HL-60/S4 treated with phorbol 12-myristate 13-acetate at 8.2 ng/mL for 4 days and 3 days (cell line): ENCODE results near the gene RNF4.
"Not testable (repeated sequence)": the region's sequence is repeated elsewhere in the genome, so short reads cannot be mapped to it uniquely, and the experiment has no call there.

Experiments used
- in situ Hi-C: fragments of 300-500 bp; cut with MboI; formaldehyde crosslinking; loops from 2 replicates; pipeline ENCODE4 v1.15.0; 2022; ENCODE audit warnings: low sequenced_read_pairs

Gene RNF4, protein sequence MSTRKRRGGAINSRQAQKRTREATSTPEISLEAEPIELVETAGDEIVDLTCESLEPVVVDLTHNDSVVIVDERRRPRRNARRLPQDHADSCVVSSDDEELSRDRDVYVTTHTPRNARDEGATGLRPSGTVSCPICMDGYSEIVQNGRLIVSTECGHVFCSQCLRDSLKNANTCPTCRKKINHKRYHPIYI

DNA sequence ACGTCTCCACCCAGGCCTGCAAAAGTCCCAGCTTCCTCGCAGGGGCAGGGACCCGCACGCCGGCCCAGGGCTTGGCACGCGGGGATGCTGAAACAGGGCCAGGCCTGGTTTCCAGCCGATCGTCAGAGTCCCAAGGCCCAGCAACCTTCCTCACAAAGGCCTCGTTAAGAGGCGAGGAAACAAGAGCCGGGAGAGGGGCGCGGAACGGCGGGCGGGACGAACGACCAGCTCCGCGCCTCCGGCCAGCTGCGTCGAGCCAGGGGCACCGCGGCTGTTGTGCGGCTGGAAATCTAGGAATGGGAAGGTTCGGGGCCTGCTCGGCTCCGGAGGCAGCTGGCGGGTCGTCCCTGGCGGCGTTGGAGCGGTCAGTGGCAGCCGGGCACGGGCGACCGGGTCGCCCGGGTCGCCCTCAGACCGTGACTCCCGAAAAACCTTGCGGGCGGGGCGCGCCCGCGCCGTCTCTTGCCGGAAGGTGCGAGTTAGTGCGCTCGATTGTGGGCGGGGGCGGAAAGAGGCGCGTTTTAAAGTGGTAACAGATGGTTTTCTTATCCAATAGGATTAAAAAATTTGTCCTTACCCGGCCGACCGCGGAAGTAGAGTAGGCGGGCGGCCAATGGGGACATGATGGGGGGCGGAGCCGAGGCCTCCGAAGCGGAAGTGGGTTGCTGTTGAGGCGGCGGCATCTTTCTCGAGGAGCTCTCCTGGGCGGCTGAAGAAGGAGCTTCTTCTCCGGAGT lies at the start of gene RNF4:
Gene RNF4 (plus strand): TSS at position 651 of the 736 bp plus-strand sequence. CDS start 21,388 bp downstream, outside the sequence.
- in situ Hi-C loops: no loop called here

- in situ Hi-C loops: no loop called here
Observed at GRCh38 chr4:2419814-2420213, 49.1 kb upstream of the RNF4 start.

- in situ Hi-C loops: no loop called here
Observed at GRCh38 chr4:2421928-2422327, 47.0 kb upstream of the RNF4 start.

DNA sequence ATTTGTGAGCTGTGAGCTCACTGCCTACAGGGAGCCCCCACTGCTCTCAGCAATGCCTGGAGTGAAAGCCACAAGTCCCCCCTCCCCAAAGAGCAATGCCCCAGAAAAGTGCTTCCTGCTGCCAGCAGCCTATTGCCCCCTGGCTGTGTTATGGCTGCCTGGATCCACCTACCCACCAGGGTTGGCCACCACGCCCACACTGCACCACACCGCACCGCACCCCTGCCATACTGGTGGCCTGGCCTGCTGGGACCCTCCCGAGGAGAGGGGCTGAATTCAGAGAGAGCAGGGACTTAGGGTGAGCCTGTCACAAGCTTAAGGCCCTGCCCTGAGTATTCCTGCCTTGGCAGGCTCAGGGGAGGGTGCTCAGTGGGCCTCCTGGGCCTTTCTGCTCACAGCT lies 45.8 kb upstream of the RNF4 start:
- in situ Hi-C loops: no loop called here

DNA sequence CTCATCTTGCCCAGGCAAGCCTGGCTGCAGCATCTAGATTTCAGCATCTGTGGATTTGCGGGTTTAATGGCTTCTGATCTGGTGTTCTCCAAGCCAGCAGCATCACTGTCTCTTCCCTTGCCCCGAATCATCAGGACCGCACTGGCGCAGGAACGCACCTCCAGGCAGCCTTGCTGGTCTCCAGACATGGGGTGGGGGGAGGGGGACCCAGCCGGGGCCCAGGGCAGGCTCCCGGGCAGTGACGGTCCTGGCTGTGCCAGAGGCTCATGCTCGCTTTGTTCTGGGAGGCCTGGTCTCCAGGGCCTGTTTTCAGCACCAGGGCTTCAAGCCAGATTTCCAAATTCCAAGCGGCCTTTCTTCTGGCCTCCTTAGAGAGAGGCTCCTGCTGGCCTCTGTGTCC lies 45.2 kb upstream of the RNF4 start:
- in situ Hi-C loops: no loop called here

DNA sequence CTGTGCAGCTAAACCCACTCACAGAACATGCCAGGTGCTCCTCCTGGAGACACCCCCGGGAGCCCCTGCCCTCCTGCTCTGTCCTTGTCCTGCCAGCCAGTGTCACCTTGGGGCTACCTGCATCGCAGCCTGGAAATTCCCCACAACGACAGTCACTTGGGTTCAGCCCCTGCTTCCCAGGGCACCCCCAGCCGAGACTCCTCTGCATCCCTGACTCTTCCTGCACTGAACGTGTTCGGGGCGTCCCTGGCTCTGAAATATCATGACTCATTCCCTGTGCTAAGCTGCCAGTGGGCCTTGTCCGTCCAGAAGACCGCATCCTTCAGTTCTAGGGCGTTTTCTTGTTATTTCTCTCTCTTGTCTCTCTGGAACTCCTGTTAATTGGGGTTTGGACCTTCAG lies 44.3 kb upstream of the RNF4 start:
- in situ Hi-C loops: no loop called here

GRCh38 chr4:2425386-2426068 lies 43.4 kb upstream of the RNF4 start:
- in situ Hi-C loops: no loop called here

- in situ Hi-C loops: no loop called here
Observed at GRCh38 chr4:2426069-2426397, 42.9 kb upstream of the RNF4 start.

DNA sequence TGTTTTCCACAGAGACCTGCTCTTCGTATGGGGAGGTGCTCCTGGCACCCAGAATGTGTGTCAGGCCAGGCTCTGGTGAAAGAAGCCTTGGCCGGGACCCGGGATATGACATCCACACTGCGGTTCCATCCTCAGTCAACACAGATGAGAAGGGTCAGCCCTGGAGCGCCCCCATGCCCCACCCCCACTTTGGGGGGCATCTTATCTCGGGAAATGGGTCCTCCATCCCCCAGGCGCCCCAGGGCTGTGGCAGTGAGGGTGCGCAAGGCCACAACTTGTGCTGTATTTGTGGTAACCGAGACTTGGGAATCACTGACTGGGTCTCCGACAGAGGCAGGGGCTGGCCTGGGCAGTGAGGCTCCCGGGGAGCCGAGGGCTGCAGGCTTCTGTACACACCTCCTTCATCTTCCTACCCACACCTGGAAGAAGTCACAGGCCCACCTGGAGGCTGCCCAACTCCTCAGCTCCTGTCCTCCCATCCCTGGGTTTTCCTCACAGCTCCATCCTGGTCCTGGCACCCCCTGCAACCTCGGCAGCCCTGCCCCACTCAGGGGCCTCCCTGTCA lies 42.1 kb upstream of the RNF4 start:
- in situ Hi-C loops: no loop called here

DNA sequence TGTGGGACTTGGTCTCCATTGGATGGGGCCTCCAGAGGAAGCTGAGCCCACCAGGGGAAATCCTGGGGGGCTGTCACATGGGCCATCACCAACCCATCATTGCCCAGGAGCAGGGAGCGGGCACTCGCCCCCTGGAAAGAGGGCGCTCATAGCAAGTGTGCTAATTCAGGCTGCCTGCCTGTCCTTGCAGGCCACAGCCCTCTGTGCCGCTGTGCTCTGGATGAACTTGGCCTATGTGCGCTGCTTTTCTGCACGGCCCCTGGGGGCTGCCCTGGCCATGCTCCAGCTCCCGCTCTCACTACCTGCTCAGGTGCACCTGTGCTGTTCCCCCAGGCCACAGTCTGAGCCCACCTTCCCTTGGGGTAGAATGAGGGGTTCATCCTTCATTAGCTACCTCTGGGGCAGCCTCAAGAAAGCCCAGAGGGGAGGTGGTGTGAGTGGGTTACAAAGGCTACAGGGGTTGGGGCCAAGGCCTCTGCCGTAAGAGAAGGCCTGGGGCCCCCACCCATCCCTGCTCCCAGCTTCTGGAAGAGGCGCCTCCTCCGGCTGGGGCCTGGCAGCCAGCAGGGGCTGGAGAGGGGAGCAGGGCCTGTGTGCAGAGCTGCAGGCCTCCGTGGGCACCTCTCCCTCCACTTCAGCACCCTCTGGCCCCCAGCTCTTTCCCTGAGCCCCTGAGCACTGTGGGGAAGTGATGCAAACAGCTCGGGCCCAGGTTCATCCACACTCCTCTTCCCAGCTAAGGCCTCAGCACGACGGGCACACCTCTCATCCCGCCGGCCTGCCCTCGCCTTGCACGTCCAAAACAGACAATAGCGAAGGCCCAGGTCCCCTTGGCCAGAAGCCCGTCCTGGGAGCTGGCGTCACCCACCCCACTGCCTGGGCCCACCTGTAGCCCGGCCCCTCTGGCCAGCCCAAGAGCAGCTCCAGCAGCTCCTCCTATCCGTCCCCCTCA lies 41.2 kb upstream of the RNF4 start:
- in situ Hi-C loops: no loop called here

GRCh38 chr4:2428496-2429213 lies 40.3 kb upstream of the RNF4 start:
- in situ Hi-C loops: no loop called here

- in situ Hi-C loops: not testable (repeated sequence)
Observed at GRCh38 chr4:2429945-2430757, 38.8 kb upstream of the RNF4 start.

GRCh38 chr4:2432004-2432403 lies 36.9 kb upstream of the RNF4 start:
- in situ Hi-C loops: no loop called here

DNA sequence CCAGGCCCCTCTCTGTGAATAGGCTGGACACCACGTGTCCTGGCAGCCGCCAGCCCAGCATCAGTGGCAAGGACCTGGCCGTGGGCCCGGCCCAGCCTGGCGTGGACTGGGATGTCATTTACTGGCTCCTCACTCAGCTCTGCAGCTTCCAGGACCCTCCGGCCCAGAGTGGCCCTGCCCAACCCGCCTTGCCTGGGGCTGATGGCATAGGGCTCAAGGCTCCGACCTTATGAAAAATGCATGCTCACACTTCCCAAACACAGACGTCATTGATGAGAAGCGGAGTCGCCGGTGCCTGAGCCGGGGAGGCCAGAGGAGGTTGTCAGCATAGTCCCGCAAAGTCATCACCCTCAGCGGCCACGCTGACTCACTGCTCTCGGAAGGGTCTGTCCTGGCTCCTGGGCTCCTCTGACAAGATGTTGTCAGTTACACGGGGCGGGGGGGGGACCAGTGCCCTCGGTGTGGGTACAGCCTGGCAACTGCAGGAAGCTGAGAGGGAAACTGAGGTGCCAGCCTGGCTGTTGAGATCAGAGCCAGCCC lies 35.8 kb upstream of the RNF4 start:
- in situ Hi-C loops: no loop called here

DNA sequence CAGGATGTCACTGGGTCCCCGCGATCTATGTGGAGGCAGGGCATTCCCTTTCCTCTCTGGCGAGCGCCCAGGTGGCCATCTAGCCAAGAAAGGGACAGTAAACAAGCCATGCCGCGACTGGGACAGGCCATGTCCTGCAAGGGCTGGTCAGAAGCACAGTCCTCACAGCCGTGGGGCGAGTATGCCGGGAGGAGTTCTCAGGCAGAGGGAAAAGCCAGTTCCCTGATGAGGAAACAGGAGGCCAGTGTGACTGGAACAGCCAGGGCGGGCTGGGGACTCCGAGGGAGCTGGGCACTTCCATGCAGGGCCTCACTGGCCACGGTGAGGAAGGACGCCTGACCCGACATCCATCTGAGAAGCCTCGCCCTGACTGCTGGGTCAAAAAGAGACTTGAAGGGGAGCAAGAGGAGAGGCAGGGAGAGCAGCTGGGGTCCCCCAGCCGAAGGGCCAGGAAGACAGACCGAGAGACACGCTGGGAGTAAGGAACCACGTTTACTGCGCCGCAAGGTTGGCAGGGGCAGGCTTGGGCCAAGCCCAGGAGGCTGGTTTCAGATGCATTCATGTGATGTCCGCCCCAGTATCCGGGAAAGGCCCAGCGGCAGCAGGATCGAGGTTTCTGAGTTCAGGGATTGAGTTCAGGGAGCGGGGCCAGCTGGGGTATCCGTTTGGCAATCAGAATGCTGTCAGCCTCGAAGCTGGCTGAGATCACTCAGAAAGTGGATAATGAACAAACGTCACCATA lies 35.1 kb upstream of the RNF4 start:
- in situ Hi-C loops: no loop called here

- in situ Hi-C loops: no loop called here
Observed at GRCh38 chr4:2434420-2434819, 34.5 kb upstream of the RNF4 start.

- in situ Hi-C loops: no loop called here
Observed at GRCh38 chr4:2436301-2436700, 32.6 kb upstream of the RNF4 start.

- in situ Hi-C loops: no loop called here
Observed at GRCh38 chr4:2436761-2437474, 32.0 kb upstream of the RNF4 start.
